ENCODE data around the gene AP5M1.
"Not testable (repeated sequence)": the region's sequence is repeated elsewhere in the genome, so short reads cannot be mapped to it uniquely, and the experiment has no call there.

The AP5M1 gene

GRCh38 chr14:57268161-57269069 is at the start of gene AP5M1, which contains the start of gene EXOC5:
TSS of gene AP5M1 (plus strand) at chr14:57268971. CDS start at chr14:57269315, 344 bp downstream.
TSS of gene EXOC5 (minus strand) at chr14:57268905. CDS start at chr14:57268648, 257 bp downstream.
- DNase-seq (ENCODE audit: low read depth), result peak; percentile 86

- no peak for DNase-seq (ENCODE audit: low read depth)
These were observed 46.8 kb upstream of the AP5M1 start for GRCh38 chr14:57221931-57222330.

GRCh38 chr14:57227083-57227482 is 41.7 kb upstream of the AP5M1 start:
- no peak for DNase-seq (ENCODE audit: low read depth)

- DNase-seq (ENCODE audit: low read depth), result not testable (repeated sequence)
These were observed 40.5 kb upstream of the AP5M1 start for GRCh38 chr14:57228320-57228719.

GRCh38 chr14:57232006-57232405 is 36.8 kb upstream of the AP5M1 start:
- DNase-seq (ENCODE audit: low read depth), result no peak

- not testable (repeated sequence) for DNase-seq (ENCODE audit: low read depth)
These were observed 28.7 kb upstream of the AP5M1 start for GRCh38 chr14:57240115-57240514.

- DNase-seq (ENCODE audit: low read depth), result no peak
These were observed 25.5 kb upstream of the AP5M1 start for GRCh38 chr14:57243320-57243719.

GRCh38 chr14:57244106-57244505 is 24.7 kb upstream of the AP5M1 start:
- no peak for DNase-seq (ENCODE audit: low read depth)

GRCh38 chr14:57245941-57246340 is 22.8 kb upstream of the AP5M1 start:
- DNase-seq (ENCODE audit: low read depth), result no peak

GRCh38 chr14:57246933-57247657 is 21.7 kb upstream of the AP5M1 start:
- no peak for DNase-seq (ENCODE audit: low read depth)

GRCh38 chr14:57254884-57255283 is 13.9 kb upstream of the AP5M1 start:
- no peak for DNase-seq (ENCODE audit: low read depth)

- not testable (repeated sequence) for DNase-seq (ENCODE audit: low read depth)
These were observed 10.6 kb upstream of the AP5M1 start for GRCh38 chr14:57258221-57258620.

- DNase-seq (ENCODE audit: low read depth), result no peak
These were observed 9.1 kb upstream of the AP5M1 start for GRCh38 chr14:57259672-57260071.

- no peak for DNase-seq (ENCODE audit: low read depth)
These were observed 7.2 kb upstream of the AP5M1 start for GRCh38 chr14:57261604-57262003.

GRCh38 chr14:57262117-57262516 is 6.7 kb upstream of the AP5M1 start:
- no peak for DNase-seq (ENCODE audit: low read depth)

GRCh38 chr14:57266065-57266464 is 2.7 kb upstream of the AP5M1 start:
- DNase-seq (ENCODE audit: low read depth), result no peak

GRCh38 chr14:57273236-57273635 is 4.5 kb downstream of the AP5M1 start:
- no peak for DNase-seq (ENCODE audit: low read depth)

GRCh38 chr14:57274551-57274950 is 5.8 kb downstream of the AP5M1 start:
- no peak for DNase-seq (ENCODE audit: low read depth)

- no peak for DNase-seq (ENCODE audit: low read depth)
These were observed 6.4 kb downstream of the AP5M1 start for GRCh38 chr14:57275023-57275664.

- no peak for DNase-seq (ENCODE audit: low read depth)
These were observed 8.3 kb downstream of the AP5M1 start for GRCh38 chr14:57277062-57277461.

GRCh38 chr14:57287745-57288144 is 19.0 kb downstream of the AP5M1 start:
- no peak for DNase-seq (ENCODE audit: low read depth)

GRCh38 chr14:57290751-57291150 is 22.0 kb downstream of the AP5M1 start:
- DNase-seq (ENCODE audit: low read depth), result no peak

Data from stimulated activated CD8-positive, alpha-beta memory T cell treated with anti-CD3 and anti-CD28 coated beads, Interleukin-4, amount 100 ng/mL, for 24 hours (primary cell).